H1 (cell line): ENCODE measurements around the gene CDH22. TPM values are rescaled to one million over a fixed set of nuclear protein-coding genes. Genes with fewer than 3 reads are reported as not detected.

ENCODE experiments used
- CEBPB ChIP-seq: IDR thresholded peaks from 2 replicates; pipeline ENCODE4 v1.6.1; 2012; ENCODE audit warnings: low read depth, low read length
- CHD1 ChIP-seq: IDR thresholded peaks from 2 replicates; pipeline ENCODE4 v1.6.1; 2012; ENCODE audit warnings: low read depth, low read length, improper control_type of control experiment
- CHD2 ChIP-seq: IDR thresholded peaks from 2 replicates; pipeline ENCODE4 v1.6.1; 2012; ENCODE audit warnings: low read length, improper control_type of control experiment
- CHD7 ChIP-seq: fragments of 300-600 bp; sonication (generic); IDR thresholded peaks from 2 replicates; pipeline ENCODE4 v1.7.1; 2012; ENCODE audit warnings: low read length, moderate library complexity, mild to moderate bottlenecking, inconsistent platforms; ENCODE audit not compliant: insufficient replicate concordance
- GTF2F1 ChIP-seq: IDR thresholded peaks from 2 replicates; pipeline ENCODE4 v1.6.1; 2012; ENCODE audit warnings: low read depth, low read length, improper control_type of control experiment, borderline replicate concordance
- HDAC2 ChIP-seq, 2 experiments: fragments of 300-600 bp in 1 of 2; sonication (generic) in 1 of 2; IDR thresholded peaks; 2 replicates each; pipeline ENCODE4 v1.6.1; 2011 to 2012; ENCODE audit warnings: low read depth in 2 of 2, low read length in 2 of 2, mild to moderate bottlenecking in 2 of 2, moderate library complexity in 2 of 2, borderline replicate concordance in 1 of 2, inconsistent platforms in 1 of 2
- HDAC6 ChIP-seq: IDR thresholded peaks from one replicate; pipeline ENCODE4 v1.7.1; 2012; ENCODE audit warnings: low read depth, mild to moderate bottlenecking, inconsistent platforms, low read length, moderate library complexity
- PHF8 ChIP-seq: fragments of 200-600 bp; sonication (generic); conservative IDR thresholded peaks from 2 replicates; pipeline ENCODE4 v1.7.1; 2012; ENCODE audit warnings: low read depth, mild to moderate bottlenecking, inconsistent platforms, low read length, moderate library complexity
- POU5F1 ChIP-seq: IDR thresholded peaks from 2 replicates; pipeline ENCODE4 v1.6.1; 2011; ENCODE audit warnings: low read depth, mild to moderate bottlenecking, low read length, moderate library complexity
- RAD21 ChIP-seq, 2 experiments: IDR thresholded peaks in 1 of 2; conservative IDR thresholded peaks in 1 of 2; 2 replicates each; pipeline ENCODE4 v1.6.1; 2011; ENCODE audit warnings: low read depth in 2 of 2, low read length in 2 of 2, improper control_type of control experiment in 1 of 2, inconsistent platforms in 1 of 2, mild to moderate bottlenecking in 1 of 2, moderate library complexity in 1 of 2
- ZNF274 ChIP-seq: IDR thresholded peaks from 2 replicates; pipeline ENCODE4 v1.7.0; 2012; ENCODE audit warnings: low read length, borderline replicate concordance; ENCODE audit errors: extremely low read depth
- polyA plus RNA-seq, 7 experiments: library from polyadenylated mRNA; depleted of rRNA in 3 of 7; stranded (reverse) in 5 of 7; unstranded in 2 of 7; fragments of >200 nt in 5 of 7; fragments of 200-250 nt in 2 of 7; gene quantifications; 1 replicate in 5 of 7; 2 replicates in 1 of 7; 4 replicates in 1 of 7; pipeline versions ENCODE4 v1.2.1 to v1.2.3, GENCODE V29; 2011 to 2013; ENCODE audit warnings: missing spikeins in 2 of 7, mixed read lengths in 2 of 7
- total RNA-seq: library from RNA; stranded (reverse); fragmentation: NEBNext Ultra II Directional; extraction: Animal tissue kit (Norgen Biotek cat#: 25700); gene quantifications from 2 replicates; pipeline ENCODE4 v1.2.1, GENCODE V29; 2021

Gene CDH22
- total and polyA plus RNA-seq, 2 of the 8 experiments (the other 6 are each of a cell fraction or from before 2014, with no cell fraction given): 0.35 to 0.39 TPM

- no peak for TF ChIP-seq CHD7
- TF ChIP-seq RAD21 (IDR thresholded peaks at IDR 0.05 in 1 of 2, conservative IDR thresholded peaks at IDR 0.05 in 1 of 2; ENCODE audit: low read depth in 2 of 2, low read length in 2 of 2): no peak
- TF ChIP-seq CHD2: no peak
- no peak for TF ChIP-seq ZNF274
- TF ChIP-seq POU5F1: no peak
- no peak for TF ChIP-seq PHF8
- TF ChIP-seq GTF2F1: no peak
- no peak for TF ChIP-seq CEBPB
- no peak for TF ChIP-seq HDAC6
- no peak for TF ChIP-seq HDAC2 (IDR thresholded peaks at IDR 0.05; ENCODE audit: borderline replicate concordance in 1 of 2, low read depth in 2 of 2, low read length in 2 of 2)
- TF ChIP-seq CHD1: no peak
Observed at GRCh38 chr20:46126440-46127056, 181.8 kb downstream of the CDH22 start (continued).
